K562 (cell line): ENCODE results near the gene NUP160.

ENCODE experiments used
- CEBPB ChIP-seq: fragments of 450-650 bp; IDR thresholded peaks from 2 replicates; pipeline ENCODE4 v1.6.1; 2016; ENCODE audit warnings: missing genetic modification characterization, missing compliant biosample characterization
- GTF2F1 ChIP-seq: IDR thresholded peaks from 2 replicates; pipeline ENCODE4 v1.6.1; 2011; ENCODE audit warnings: low read depth, low read length, improper control_type of control experiment
- NFIC ChIP-seq: fragments of 450-650 bp; IDR thresholded peaks from 2 replicates; pipeline ENCODE4 v1.6.1; 2017; ENCODE audit warnings: mild to moderate bottlenecking, inconsistent platforms
- POLR2AphosphoS5 ChIP-seq: IDR thresholded peaks from 2 replicates; pipeline ENCODE4 v1.6.1; 2011; ENCODE audit warnings: mild to moderate bottlenecking, low read depth, low read length, moderate library complexity; ENCODE audit not compliant: control insufficient read depth, insufficient read depth
- PRPF4 ChIP-seq: fragments of 200-400 bp; formaldehyde crosslinking; IDR thresholded peaks from one replicate; pipeline ENCODE4 v1.6.1; 2017; ENCODE audit warnings: low read length, low read depth, mild to moderate bottlenecking; ENCODE audit not compliant: insufficient read depth, poor library complexity, severe bottlenecking

GRCh38 chr11:47881145-47881544 is 33.0 kb upstream of the NUP160 start:
- TF ChIP-seq GTF2F1 (no peak), NFIC (no peak), POLR2AphosphoS5 (no peak), PRPF4 (no peak), CEBPB (no peak)
